Right cardiac atrium (tissue), 5 donors: ENCODE measurements around the gene SPC25. TPM values are rescaled to one million over a fixed set of nuclear protein-coding genes. Genes with fewer than 3 reads are reported as not detected.

Experiments used
- ATAC-seq, 2 donors: fragments of 200-7000 bp; cut with Tn5 transposase; one replicate each; pipeline versions ENCODE4 v1.8.0 to v1.9.1; 2020; ENCODE audit warnings: moderate library complexity in 2 of 2, mild to moderate bottlenecking in 1 of 2
- DNase-seq, 3 donors: peaks; one replicate each; pipeline ENCODE4 v3.0.0-alpha.2; 2020
- H3K27ac ChIP-seq: one replicate; pipeline ENCODE4 v1.5.1; 2013; ENCODE audit warnings: mild to moderate bottlenecking, low read length, control low read depth, moderate library complexity
- H3K27me3 ChIP-seq: one replicate; pipeline ENCODE4 v1.6.1; 2013; ENCODE audit not compliant: control insufficient read depth, insufficient read depth
- H3K4me1 ChIP-seq: one replicate; pipeline ENCODE4 v1.6.1; 2013; ENCODE audit warnings: low read length; ENCODE audit not compliant: control insufficient read depth, insufficient read depth
- H3K4me3 ChIP-seq: one replicate; pipeline ENCODE4 v1.5.1; 2013; ENCODE audit warnings: low read length, control low read depth
- H3K9me3 ChIP-seq: one replicate; pipeline ENCODE4 v1.6.1; 2013; ENCODE audit warnings: low read length; ENCODE audit not compliant: control insufficient read depth
- WGBS: extraction: QIAGEN DNeasy Blood & Tissue Kit; methylation state at CpG from one replicate; pipeline ENCODE4 v1.1.7; 2013; 5-methylcytosine and 5-hydroxymethylcytosine counted together
- intact Hi-C, 4 donors: fragments of 100-400 bp; cut with DNase I; formaldehyde crosslinking; loops; one replicate each; pipeline versions ENCODE4 v1.11.0 to v1.14.0; 2022 to 2023
- polyA plus RNA-seq: library from polyadenylated mRNA; stranded (reverse); fragments of 200-250 nt; gene quantifications from one replicate; pipeline ENCODE4 v1.2.3, GENCODE V29; 2013
- total RNA-seq, 4 donors: library from RNA; stranded (reverse); fragmentation: NEBNext Ultra II Directional; extraction: Animal tissue kit (Norgen Biotek cat#: 25700); gene quantifications; one replicate each; pipeline ENCODE4 v1.2.1, GENCODE V29; 2021
- donor health status: healthy with polysubstance abuse.
- donor health status: DM: no; HTN: yes; CAD: no.
- donor health status: DM: no; HTN: no; CAD: no.
- donor health status: DM: no; HTN: yes; CAD: no; lungs with severe emphysema.
- donor health status: DM: yes; HTN: yes; CAD: no.

Gene SPC25
- total and polyA plus RNA-seq, 5 donors = 0.31 to 0.53 (median 0.46) TPM; not detected in 2

DNA sequence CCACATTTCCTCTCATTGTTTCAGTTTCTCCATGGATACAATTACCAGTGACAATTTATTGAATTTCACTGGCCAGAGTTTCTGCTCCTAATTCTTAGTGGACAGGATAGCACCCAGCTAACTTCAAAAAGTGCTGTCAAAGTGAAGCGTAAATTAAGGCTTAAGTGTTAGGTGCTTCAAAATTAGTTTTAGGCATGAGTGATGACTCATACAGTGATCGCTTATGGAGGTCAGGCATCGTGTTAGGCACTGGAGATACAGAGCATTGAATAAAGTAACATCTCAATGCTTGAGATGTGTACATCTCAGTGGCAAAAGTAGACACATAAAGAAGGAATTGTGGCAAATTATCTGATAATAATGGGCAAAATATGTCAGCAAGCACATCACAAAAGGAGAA lies 47.0 kb downstream of the SPC25 start:
- Histone ChIP-seq H3K27ac (no peak overlapping the region), H3K27me3 (no peaks in the 10 kb centered on the region), H3K4me3 (no peak overlapping the region), H3K9me3 (no peaks in the 10 kb centered on the region), H3K4me1 (no peaks in the 10 kb centered on the region)
- DNase-seq (no peak), ATAC-seq (no peak)
- intact Hi-C loops = loop anchor here in 1 of 4 donors (10.0 kb wide), 1 partner anchor 58 kb away; no protein-coding TSS in a partner anchor
- WGBS = 90% methylated on average over 3 of the region's 3 CpGs

DNA sequence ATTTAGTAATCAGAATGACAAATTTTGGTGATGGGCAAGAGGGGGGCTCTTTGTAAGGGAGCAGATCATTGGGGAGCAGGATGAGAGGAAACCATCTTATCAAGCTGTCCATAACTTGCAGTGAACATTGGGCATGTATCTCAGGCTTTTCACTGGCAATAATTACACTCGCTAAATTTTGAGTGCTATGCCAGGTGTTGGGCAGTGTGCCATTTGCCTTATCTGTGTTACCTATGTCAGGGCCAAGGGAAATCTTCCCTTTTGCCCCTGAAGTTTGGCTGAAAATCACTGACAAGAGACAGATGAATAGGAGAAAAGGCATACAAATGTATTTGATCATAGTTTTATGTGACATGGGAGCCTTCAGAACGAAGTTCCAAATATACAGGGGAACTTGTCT lies 48.8 kb downstream of the SPC25 start:
- intact Hi-C loops = loop anchor here in 1 of 4 donors (10.0 kb wide), 1 partner anchor 57 kb away; no protein-coding TSS in a partner anchor

DNA sequence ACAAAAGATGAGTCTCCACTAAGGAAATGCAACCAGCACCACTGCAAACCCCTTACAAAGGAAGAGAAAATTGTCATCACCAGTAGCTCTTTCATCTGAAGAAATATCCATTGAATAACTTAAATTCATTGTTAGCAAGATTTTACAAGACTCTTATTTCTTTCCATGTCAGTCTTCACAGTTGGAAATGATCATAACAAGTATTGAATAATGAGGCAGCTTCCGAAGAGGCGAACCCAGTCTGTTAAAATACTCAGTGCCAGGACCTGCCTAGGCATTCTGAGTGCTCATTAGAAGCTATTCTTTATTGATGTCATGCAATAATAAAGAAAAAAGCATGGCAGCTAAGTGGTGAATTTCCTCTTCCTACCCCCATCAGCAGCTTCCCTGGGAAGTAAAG lies 54.3 kb downstream of the SPC25 start:
- ATAC-seq (no peak), DNase-seq (no peak)
- Histone ChIP-seq H3K9me3 (no peaks in the 10 kb centered on the region), H3K4me3 (no peak overlapping the region), H3K27me3 (no peaks in the 10 kb centered on the region), H3K4me1 (no peaks in the 10 kb centered on the region), H3K27ac (no peak overlapping the region)
- 98% methylated on average over 2 of the region's 2 CpGs for WGBS
- intact Hi-C loops = no loop called here

More for the DNA sequence above, 48.8 kb downstream of the SPC25 start:
- ATAC-seq (no peak), DNase-seq (no peak)
- Histone ChIP-seq H3K27me3 (no peaks in the 10 kb centered on the region), H3K4me3 (no peak overlapping the region), H3K4me1 (no peaks in the 10 kb centered on the region), H3K27ac (no peak overlapping the region), H3K9me3 (no peaks in the 10 kb centered on the region)
- WGBS = 72% methylated on average over 2 of the region's 2 CpGs

DNA sequence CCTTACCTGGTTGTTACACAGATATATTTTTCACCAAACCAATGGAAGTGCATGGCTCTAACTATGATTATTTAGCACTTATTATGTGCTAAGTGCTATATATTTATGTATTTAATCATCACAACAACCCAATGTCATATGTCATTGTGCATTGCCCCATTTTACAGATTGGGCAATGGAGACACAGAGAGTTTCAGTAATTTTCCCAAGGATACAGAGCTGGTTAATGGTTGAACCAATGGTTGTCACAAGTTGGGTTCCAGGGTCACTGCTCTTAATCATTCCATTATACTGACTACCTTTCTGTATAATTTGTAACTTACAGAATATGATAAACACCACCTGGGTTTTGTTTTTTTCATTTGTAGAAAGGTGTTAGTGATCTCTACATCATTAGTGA lies 58.6 kb downstream of the SPC25 start:
- ATAC-seq (no peak), DNase-seq (no peak)
- intact Hi-C loops = no loop called here

DNA sequence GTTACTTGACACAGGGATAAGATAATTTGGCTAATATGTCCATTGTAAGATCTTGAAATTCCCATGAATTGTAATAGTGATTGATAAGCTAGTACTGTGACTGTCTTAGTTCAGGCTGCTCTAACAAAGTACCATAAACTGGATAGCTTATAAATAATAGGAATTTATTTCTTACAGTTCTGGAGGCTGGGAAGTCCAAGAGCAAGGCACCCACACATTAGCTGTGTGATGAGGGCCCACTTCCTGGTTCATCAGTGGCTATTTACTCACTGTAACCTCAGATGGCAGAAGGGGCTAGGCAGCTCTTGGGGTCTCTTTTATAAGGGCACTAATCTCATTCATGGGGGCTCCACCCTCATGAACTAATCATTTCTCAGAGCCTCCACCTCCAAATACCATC lies 59.3 kb downstream of the SPC25 start:
- Histone ChIP-seq H3K27ac (no peak overlapping the region), H3K4me1 (no peaks in the 10 kb centered on the region), H3K9me3 (no peaks in the 10 kb centered on the region), H3K4me3 (no peak overlapping the region), H3K27me3 (no peaks in the 10 kb centered on the region)
- ATAC-seq (no peak), DNase-seq (no peak)
- intact Hi-C loops = no loop called here

More for the DNA sequence above, 58.6 kb downstream of the SPC25 start:
- Histone ChIP-seq H3K9me3 (no peaks in the 10 kb centered on the region), H3K4me1 (no peaks in the 10 kb centered on the region), H3K27me3 (no peaks in the 10 kb centered on the region), H3K27ac (no peak overlapping the region), H3K4me3 (no peak overlapping the region)

DNA sequence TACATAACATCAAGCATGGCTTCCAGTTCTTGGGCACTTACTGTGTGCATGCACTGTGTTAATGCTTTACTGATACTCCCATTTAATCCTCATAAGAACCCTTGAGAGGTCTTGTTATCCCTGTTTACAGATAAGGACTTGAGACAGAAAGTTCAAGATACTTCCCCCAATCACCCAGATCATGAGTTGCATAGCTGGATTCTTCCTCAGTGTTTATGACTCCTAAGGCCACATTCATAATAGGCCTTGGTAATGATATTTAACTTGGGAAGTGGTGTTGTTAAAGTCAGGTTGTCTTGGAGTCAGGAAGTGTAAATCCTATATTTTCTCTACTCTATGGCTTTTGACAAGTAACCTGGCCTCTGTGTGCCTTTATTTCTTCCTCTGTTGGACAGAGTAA lies 65.1 kb downstream of the SPC25 start:
- Histone ChIP-seq H3K4me1 (peaks cover 2% of the 10 kb centered on the region), H3K27ac (no peak overlapping the region), H3K27me3 (no peaks in the 10 kb centered on the region), H3K9me3 (no peaks in the 10 kb centered on the region), H3K4me3 (no peak overlapping the region)
- DNase-seq = no peak
- intact Hi-C loops = no loop called here
- ATAC-seq = no peak

DNA sequence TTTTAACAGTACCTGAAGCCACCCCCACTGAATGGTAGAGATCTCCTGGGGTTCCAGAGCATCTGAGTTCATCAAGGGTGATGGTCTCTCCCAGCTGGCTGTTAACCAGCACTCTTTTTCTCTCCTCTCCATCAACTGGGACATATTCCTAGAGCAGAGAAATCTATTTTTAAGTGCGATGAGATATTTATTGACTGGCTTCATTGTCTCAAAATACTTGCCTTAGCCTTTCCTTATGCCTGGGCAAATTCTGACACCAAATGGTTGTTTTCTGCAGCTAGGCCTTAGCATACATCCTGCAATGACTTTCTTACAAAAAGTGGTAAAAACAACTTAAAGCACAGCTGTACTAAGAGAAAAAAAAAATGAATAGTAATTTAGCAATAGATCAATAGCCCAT lies 68.2 kb downstream of the SPC25 start:
- WGBS = 42% methylated on average over 1 of the region's 1 CpG
- H3K4me1 ChIP-seq = peaks cover 5% of the 10 kb centered on the region
- H3K9me3 ChIP-seq = no peaks in the 10 kb centered on the region
- ATAC-seq (no peak), DNase-seq (no peak)
- no peak overlapping the region for H3K27ac ChIP-seq
- no peak overlapping the region for H3K4me3 ChIP-seq
- H3K27me3 ChIP-seq = no peaks in the 10 kb centered on the region
- intact Hi-C loops = no loop called here

DNA sequence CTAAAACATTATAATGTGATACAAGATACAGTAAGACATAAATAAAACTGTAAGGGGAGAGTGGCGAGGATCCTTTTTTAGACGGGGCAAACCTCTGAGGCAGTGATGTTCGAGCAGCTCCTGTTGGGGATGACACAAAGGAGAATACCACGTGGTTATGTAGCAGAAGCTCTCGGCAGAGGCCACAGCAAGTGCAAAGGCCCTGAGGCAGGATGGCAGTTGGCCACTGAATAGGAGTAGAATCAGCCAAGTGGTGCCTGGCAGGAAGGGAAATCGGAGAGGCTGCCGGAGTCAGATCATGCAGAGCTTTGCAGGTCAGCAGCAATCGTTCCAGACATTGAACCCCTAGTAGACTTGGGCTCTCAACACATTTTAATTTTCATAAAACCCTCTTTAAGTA lies 68.7 kb downstream of the SPC25 start:
- DNase-seq (no peak), ATAC-seq (no peak)
- no peaks in the 10 kb centered on the region for H3K27me3 ChIP-seq
- intact Hi-C loops = no loop called here
- H3K4me1 ChIP-seq = peaks cover 5% of the 10 kb centered on the region
- no peaks in the 10 kb centered on the region for H3K9me3 ChIP-seq
- no peak overlapping the region for H3K27ac ChIP-seq
- WGBS = 91% methylated on average over 8 of the region's 8 CpGs
- H3K4me3 ChIP-seq = no peak overlapping the region

Other genes starting within 250 kb of the SPC25 start
- 10 to 100 TPM; 21.2 to 33.2 (median 24.9) TPM for gene NOSTRIN, start 87.8 kb downstream of the SPC25 start, total RNA-seq
- 31.8 TPM for gene NOSTRIN, start 87.8 kb downstream of the SPC25 start, polyA plus RNA-seq
- not detected for gene G6PC2, start 10.9 kb upstream of the SPC25 start, total RNA-seq
- not detected for gene G6PC2, start 10.9 kb upstream of the SPC25 start, polyA plus RNA-seq
- gene ABCB11, start 140.9 kb upstream of the SPC25 start, total RNA-seq = under 1 TPM; 0.17 to 0.47 (median 0.23) TPM
- gene ABCB11, start 140.9 kb upstream of the SPC25 start, polyA plus RNA-seq = 0.07 TPM
- gene DHRS9, start 179.1 kb upstream of the SPC25 start, total RNA-seq = 10 to 100 TPM; 44.7 to 84.0 (median 55.3) TPM
- gene DHRS9, start 179.1 kb upstream of the SPC25 start, polyA plus RNA-seq = 51.8 TPM